Measurements from ENCODE around the gene RAD18. TPM values are rescaled to one million over a fixed set of nuclear protein-coding genes. Genes with fewer than 3 reads are reported as not detected.
A peak's percentile ranks its signal among the peaks of the same experiment; 100 is the strongest.

RAD18 gene
- total RNA-seq, 4 donors from 2014 or later: 4.7 to 15.6 (median 8.5) TPM

- Histone ChIP-seq H3K27me3 (peaks cover 16% of the 10 kb centered on the region), H3K4me1 (peaks cover 29% of the 10 kb centered on the region), H3K4me3 (no peak overlapping the region), H3K36me3 (no peaks in the 10 kb centered on the region), H3K9me3 (no peaks in the 10 kb centered on the region), H3K27ac (no peak overlapping the region)
- no peak for DNase-seq (ENCODE audit: low spot score in 2 of 2)
- WGBS: 62% methylated on average over 3 of the region's 3 CpGs
- TF ChIP-seq, protein P1, sequence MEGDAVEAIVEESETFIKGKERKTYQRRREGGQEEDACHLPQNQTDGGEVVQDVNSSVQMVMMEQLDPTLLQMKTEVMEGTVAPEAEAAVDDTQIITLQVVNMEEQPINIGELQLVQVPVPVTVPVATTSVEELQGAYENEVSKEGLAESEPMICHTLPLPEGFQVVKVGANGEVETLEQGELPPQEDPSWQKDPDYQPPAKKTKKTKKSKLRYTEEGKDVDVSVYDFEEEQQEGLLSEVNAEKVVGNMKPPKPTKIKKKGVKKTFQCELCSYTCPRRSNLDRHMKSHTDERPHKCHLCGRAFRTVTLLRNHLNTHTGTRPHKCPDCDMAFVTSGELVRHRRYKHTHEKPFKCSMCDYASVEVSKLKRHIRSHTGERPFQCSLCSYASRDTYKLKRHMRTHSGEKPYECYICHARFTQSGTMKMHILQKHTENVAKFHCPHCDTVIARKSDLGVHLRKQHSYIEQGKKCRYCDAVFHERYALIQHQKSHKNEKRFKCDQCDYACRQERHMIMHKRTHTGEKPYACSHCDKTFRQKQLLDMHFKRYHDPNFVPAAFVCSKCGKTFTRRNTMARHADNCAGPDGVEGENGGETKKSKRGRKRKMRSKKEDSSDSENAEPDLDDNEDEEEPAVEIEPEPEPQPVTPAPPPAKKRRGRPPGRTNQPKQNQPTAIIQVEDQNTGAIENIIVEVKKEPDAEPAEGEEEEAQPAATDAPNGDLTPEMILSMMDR (IDR thresholded peaks at IDR 0.05): no peak
- TF ChIP-seq EP300 (IDR thresholded peaks at IDR 0.05): no peak
- TF ChIP-seq POLR2AphosphoS5 (IDR thresholded peaks at IDR 0.05): no peak
- no peak for TF ChIP-seq POLR2A (IDR thresholded peaks at IDR 0.05)
These were observed 3.6 kb upstream of the RAD18 start for GRCh38 chr3:8966820-8967348.

GRCh38 chr3:8966150-8966819, 3.0 kb upstream of the RAD18 start:
- H3K27ac ChIP-seq: peak overlapping the region; percentile 24
- no peak overlapping the region for H3K4me3 ChIP-seq
- H3K36me3 ChIP-seq: no peaks in the 10 kb centered on the region
- no peak for DNase-seq (ENCODE audit: low spot score in 2 of 2)
- TF ChIP-seq POLR2AphosphoS5 (IDR thresholded peaks at IDR 0.05) (no peak), EP300 (IDR thresholded peaks at IDR 0.05) (no peak), POLR2A (IDR thresholded peaks at IDR 0.05) (no peak)
- TF ChIP-seq, protein P1 (IDR thresholded peaks at IDR 0.05): no peak
- peaks cover 16% of the 10 kb centered on the region for H3K27me3 ChIP-seq
- H3K9me3 ChIP-seq: no peaks in the 10 kb centered on the region
- 93% methylated on average over 2 of the region's 2 CpGs for WGBS
- H3K4me1 ChIP-seq: peaks cover 32% of the 10 kb centered on the region

DNA sequence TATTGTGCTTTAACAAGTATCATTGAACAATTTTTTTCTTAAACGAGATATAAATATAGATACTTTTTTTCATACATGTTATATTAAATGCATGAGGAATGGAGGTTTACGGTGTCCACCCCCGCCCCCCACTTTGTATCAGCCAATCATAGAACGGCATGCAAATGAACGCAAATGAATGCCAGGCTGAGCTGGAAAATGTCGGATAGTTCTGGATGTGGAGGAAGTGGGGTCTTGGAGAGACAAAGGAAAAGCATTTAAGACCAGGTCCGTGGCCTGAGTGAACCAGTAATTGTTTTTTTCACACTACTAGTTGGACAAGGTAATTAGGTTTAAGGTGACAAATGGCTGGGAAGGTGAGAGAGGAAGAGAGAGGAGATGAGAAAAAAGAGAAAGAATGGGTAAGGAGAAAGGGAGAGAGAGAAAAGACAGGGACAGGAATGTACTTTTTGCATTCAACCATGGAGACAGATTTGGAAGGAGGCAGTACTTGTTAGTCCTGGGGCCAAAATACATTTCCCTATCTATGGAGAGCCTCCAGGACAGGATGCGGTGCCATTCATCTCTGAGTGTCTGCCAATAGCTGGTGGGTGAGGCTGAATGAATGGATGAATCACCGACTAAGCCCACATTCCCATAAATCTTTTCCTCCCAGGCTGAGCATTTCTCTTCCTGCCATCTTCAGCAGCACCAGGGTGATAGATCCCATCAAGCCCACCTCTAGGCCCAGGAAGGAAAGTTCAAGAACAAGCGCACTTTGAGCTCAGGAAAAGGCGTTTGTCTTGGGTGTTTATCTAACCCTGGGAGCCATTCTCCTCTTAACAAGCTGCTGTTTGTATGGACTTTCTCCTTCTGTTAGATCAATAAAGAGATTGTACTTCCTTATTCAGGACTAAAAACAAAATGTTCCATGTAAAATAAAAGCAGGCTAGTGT, 1.4 kb upstream of the RAD18 start:
- Histone ChIP-seq H3K9me3 (no peaks in the 10 kb centered on the region), H3K27me3 (peaks cover 13% of the 10 kb centered on the region), H3K36me3 (no peaks in the 10 kb centered on the region), H3K4me3 (no peak overlapping the region), H3K4me1 (peaks cover 32% of the 10 kb centered on the region), H3K27ac (peak overlapping the region; percentile 67)
- no peak for DNase-seq (ENCODE audit: low spot score in 2 of 2)
- 56% methylated on average over 11 of the region's 11 CpGs for WGBS
- no peak for TF ChIP-seq POLR2AphosphoS5 (IDR thresholded peaks at IDR 0.05)
- TF ChIP-seq POLR2A (IDR thresholded peaks at IDR 0.05): no peak
- TF ChIP-seq, protein P1 (IDR thresholded peaks at IDR 0.05): no peak
- TF ChIP-seq EP300 (IDR thresholded peaks at IDR 0.05): no peak

GRCh38 chr3:8962226-8962861, 928 bp downstream of the RAD18 start:
- Histone ChIP-seq H3K4me1 (peaks cover 32% of the 10 kb centered on the region), H3K27me3 (no peaks in the 10 kb centered on the region), H3K27ac (no peak overlapping the region), H3K4me3 (peak overlapping the region; percentile 86), H3K36me3 (peaks cover 3% of the 10 kb centered on the region), H3K9me3 (no peaks in the 10 kb centered on the region)
- WGBS: 27% methylated on average over 6 of the region's 6 CpGs
- no peak for TF ChIP-seq EP300 (IDR thresholded peaks at IDR 0.05)
- TF ChIP-seq, protein P1 (IDR thresholded peaks at IDR 0.05): no peak
- TF ChIP-seq POLR2AphosphoS5 (IDR thresholded peaks at IDR 0.05): no peak
- no peak for TF ChIP-seq POLR2A (IDR thresholded peaks at IDR 0.05)
- DNase-seq (ENCODE audit: low spot score in 2 of 2): no peak
